ENCODE measurements around the gene SMKR1. TPM values are rescaled to one million over a fixed set of nuclear protein-coding genes. Genes with fewer than 3 reads are reported as not detected.

SMKR1 gene
- total RNA-seq, 1 experiment from 2014 or later, result 8.9 TPM

GRCh38 chr7:129530795-129531391, 28.6 kb downstream of the SMKR1 start (continued):
- no peak for TF ChIP-seq YY1 (IDR thresholded peaks at IDR 0.05; ENCODE audit: extremely low read depth, insufficient replicate concordance, low read depth, low read length)
- no peak for TF ChIP-seq EZH2 (IDR thresholded peaks at IDR 0.05)
- 0 out of 2 replicates have a peak, but pooled peaks have one; percentile 6 for TF ChIP-seq RAD21 (IDR thresholded peaks at IDR 0.05; ENCODE audit: low read depth)

- intact Hi-C loops (cut with micrococcal nuclease), result no loop called here
- peaks cover 11 to 28% of the 10 kb centered on the region in 2 experiments for H3K4me1 ChIP-seq (ENCODE audit: control insufficient read depth in 1 of 2, insufficient read depth in 2 of 2, low read length in 2 of 2)
- H2AFZ ChIP-seq (ENCODE audit: low read depth, low read length, poor library complexity, severe bottlenecking), result no peak overlapping the region
- no peak for TF ChIP-seq CTCF (IDR thresholded peaks at IDR 0.05 in 2 of 3, conservative IDR thresholded peaks at IDR 0.05 in 1 of 3; ENCODE audit: borderline replicate concordance in 1 of 3, insufficient read depth in 1 of 3, low read depth in 2 of 3, low read length in 2 of 3)
- H3K4me2 ChIP-seq (ENCODE audit: low read length), result 0 out of 2 replicates have a peak overlapping the region, but pooled peaks have one; percentile 59
- no peaks in the 10 kb centered on the region for H3K79me2 ChIP-seq (ENCODE audit: insufficient read depth, low read length)
- no peaks in the 10 kb centered on the region for H4K20me1 ChIP-seq (ENCODE audit: insufficient read depth)
- DNase-seq (ENCODE audit: low read depth, low spot score) (no peak), ATAC-seq (no peak)
- RAD21 ChIA-PET (ENCODE audit: low non-redundant PET in 1 of 2, low total read pairs in 2 of 2, uncharacterized antibody in 2 of 2, unreplicated experiment in 2 of 2), result no interaction called here
- no TSS peak for BruUV-seq (replicated peaks)
- H3K36me3 ChIP-seq (ENCODE audit: control insufficient read depth in 1 of 2, insufficient read depth in 2 of 2, low read length in 2 of 2), result no peaks in the 10 kb centered on the region
- H3K27me3 ChIP-seq (ENCODE audit: insufficient read depth, low read length), result no peaks in the 10 kb centered on the region
- no peaks in the 10 kb centered on the region for H3K9me3 ChIP-seq (ENCODE audit: control insufficient read depth in 1 of 2, insufficient read depth in 1 of 2, low read depth in 1 of 2, low read length in 2 of 2)
- CTCF ChIA-PET, result no interaction called here
- H3K27ac ChIP-seq (ENCODE audit: low read depth, low read length), result no peak overlapping the region
- H3K9me2 ChIP-seq (ENCODE audit: insufficient read depth), result no peaks in the 10 kb centered on the region
- POLR2A ChIA-PET, result no interaction called here
- H3K9ac ChIP-seq (ENCODE audit: low read length), result no peak overlapping the region
- H3K4me3 ChIP-seq (replicated peaks in 1 of 2; ENCODE audit: low read depth in 1 of 2, low read length in 2 of 2), result no peak overlapping the region
Measured at GRCh38 chr7:129531721-129532120, 29.4 kb downstream of the SMKR1 start.

GRCh38 chr7:129532375-129532774, 30.0 kb downstream of the SMKR1 start:
- H3K9ac ChIP-seq (ENCODE audit: low read length), result no peak overlapping the region
- ATAC-seq, result no peak
- no peaks in the 10 kb centered on the region for H4K20me1 ChIP-seq (ENCODE audit: insufficient read depth)
- no peak overlapping the region for H3K27ac ChIP-seq (ENCODE audit: low read depth, low read length)
- ChIA-PET POLR2A (interaction anchor here (0.6 kb wide), 1 partner anchor 213 kb away, joined by 4 read pairs; no protein-coding TSS in a partner anchor), CTCF (no interaction called here), RAD21 (ENCODE audit: low non-redundant PET in 1 of 2, low total read pairs in 2 of 2, uncharacterized antibody in 2 of 2, unreplicated experiment in 2 of 2) (no interaction called here)
- H3K9me2 ChIP-seq (ENCODE audit: insufficient read depth), result no peaks in the 10 kb centered on the region
- H3K4me2 ChIP-seq (ENCODE audit: low read length), result no peak overlapping the region
- H2AFZ ChIP-seq (ENCODE audit: low read depth, low read length, poor library complexity, severe bottlenecking), result no peak overlapping the region
- no TSS peak for BruUV-seq (replicated peaks)
- H3K79me2 ChIP-seq (ENCODE audit: insufficient read depth, low read length), result no peaks in the 10 kb centered on the region
- no peak overlapping the region for H3K4me3 ChIP-seq (replicated peaks in 1 of 2; ENCODE audit: low read depth in 1 of 2, low read length in 2 of 2)
- no peaks in the 10 kb centered on the region for H3K27me3 ChIP-seq (ENCODE audit: insufficient read depth, low read length)
- no peaks in the 10 kb centered on the region for H3K9me3 ChIP-seq (ENCODE audit: control insufficient read depth in 1 of 2, insufficient read depth in 1 of 2, low read depth in 1 of 2, low read length in 2 of 2)
- intact Hi-C loops (cut with micrococcal nuclease), result no loop called here
- no peak for DNase-seq (ENCODE audit: low read depth, low spot score)
- H3K36me3 ChIP-seq (ENCODE audit: control insufficient read depth in 1 of 2, insufficient read depth in 2 of 2, low read length in 2 of 2), result no peaks in the 10 kb centered on the region
- peaks cover 11 to 28% of the 10 kb centered on the region in 2 experiments for H3K4me1 ChIP-seq (ENCODE audit: control insufficient read depth in 1 of 2, insufficient read depth in 2 of 2, low read length in 2 of 2)
- TF ChIP-seq CBX3 (IDR thresholded peaks at IDR 0.05; ENCODE audit: low read depth), result no peak
- TF ChIP-seq EZH2 (IDR thresholded peaks at IDR 0.05), result no peak
- no peak for TF ChIP-seq JUND (IDR thresholded peaks at IDR 0.05)
- no peak for TF ChIP-seq ZBTB33 (IDR thresholded peaks at IDR 0.05; ENCODE audit: extremely low read depth, insufficient replicate concordance, low read length)
- TF ChIP-seq CEBPB (IDR thresholded peaks at IDR 0.05; ENCODE audit: low read depth), result no peak
- TF ChIP-seq ZNF274 (IDR thresholded peaks at IDR 0.05; ENCODE audit: low read depth, low read length), result no peak
- TF ChIP-seq EGR1 (IDR thresholded peaks at IDR 0.05; ENCODE audit: low read depth), result no peak
- no peak for TF ChIP-seq MAX (IDR thresholded peaks at IDR 0.05)
- no peak for TF ChIP-seq YY1 (IDR thresholded peaks at IDR 0.05; ENCODE audit: extremely low read depth, insufficient replicate concordance, low read depth, low read length)
- TF ChIP-seq TCF7L2 (IDR thresholded peaks at IDR 0.05; ENCODE audit: borderline replicate concordance, extremely low read depth, insufficient read depth, insufficient read length), result no peak
- no peak for TF ChIP-seq RAD21 (IDR thresholded peaks at IDR 0.05; ENCODE audit: low read depth)
- TF ChIP-seq ZFX (IDR thresholded peaks at IDR 0.05), result no peak
- no peak for TF ChIP-seq ELF1 (IDR thresholded peaks at IDR 0.05; ENCODE audit: borderline replicate concordance, low read depth)

Measured in HCT116 (cell line).